Keratinocyte (primary cell): Measurements from ENCODE around the gene TMEM205. TPM values are rescaled to one million over a fixed set of nuclear protein-coding genes. Genes with fewer than 3 reads are reported as not detected.
"Not testable (repeated sequence)": the region's sequence is repeated elsewhere in the genome, so short reads cannot be mapped to it uniquely, and the experiment has no call there.

ENCODE experiments used
- DNase-seq: peaks from one replicate; pipeline ENCODE4 v3.0.0-alpha.2; 2011; ENCODE audit warnings: low read depth, missing footprints, low spot score
- FAIRE-seq: peaks from 2 replicates; lab custom pipeline; 2011; peaks lifted over from hg19 to GRCh38; lab: Jason Lieb, UNC
- H2AFZ ChIP-seq: 2 replicates; pipeline ENCODE4 v1.6.0; 2012; ENCODE audit warnings: low read length, control low read depth, inconsistent platforms; ENCODE audit not compliant: control insufficient read depth
- H3K27ac ChIP-seq: 2 replicates; pipeline ENCODE4 v1.5.1; 2011; ENCODE audit warnings: low read length; ENCODE audit not compliant: control insufficient read depth, insufficient read depth
- H3K27me3 ChIP-seq: 3 replicates; pipeline ENCODE4 v1.6.0; 2011; ENCODE audit warnings: low read length; ENCODE audit not compliant: control insufficient read depth, insufficient read depth; ENCODE audit errors: extremely low read depth
- H3K36me3 ChIP-seq, 2 experiments: 2 replicates in 1 of 2; 3 replicates in 1 of 2; pipeline ENCODE4 v1.5.1; 2011; ENCODE audit warnings: low read length in 2 of 2, mild to moderate bottlenecking in 1 of 2; ENCODE audit not compliant: control insufficient read depth in 2 of 2, insufficient read depth in 2 of 2; ENCODE audit errors: extremely low read depth in 1 of 2
- H3K4me1 ChIP-seq: 3 replicates; pipeline ENCODE4 v1.5.1; 2011; ENCODE audit warnings: low read length; ENCODE audit not compliant: control insufficient read depth, insufficient read depth; ENCODE audit errors: extremely low read depth
- H3K4me2 ChIP-seq: 3 replicates; pipeline ENCODE4 v1.6.0; 2011; ENCODE audit warnings: low read depth, low read length; ENCODE audit not compliant: control insufficient read depth, insufficient read depth; ENCODE audit errors: extremely low read depth
- H3K4me3 ChIP-seq, 3 experiments: fragments of 200-600 bp in 1 of 3; sonication (generic) in 1 of 3; 2 replicates in 2 of 3; 3 replicates in 1 of 3; pipeline ENCODE4 v1.5.1; 2011 to 2016; ENCODE audit warnings: low read length in 3 of 3, mild to moderate bottlenecking in 3 of 3, control low read depth in 2 of 3, inconsistent platforms in 1 of 3, low read depth in 1 of 3, mixed read lengths in 1 of 3, mixed run types in 1 of 3, moderate library complexity in 1 of 3; ENCODE audit not compliant: control insufficient read depth in 2 of 3, insufficient read depth in 2 of 3; ENCODE audit errors: extremely low read depth in 1 of 3
- H3K79me2 ChIP-seq: 2 replicates; pipeline ENCODE4 v1.6.0; 2012; ENCODE audit warnings: low read length; ENCODE audit not compliant: control insufficient read depth, insufficient read depth
- H3K9ac ChIP-seq: 3 replicates; pipeline ENCODE4 v1.6.0; 2011; ENCODE audit warnings: low read length; ENCODE audit not compliant: control insufficient read depth, insufficient read depth; ENCODE audit errors: extremely low read depth
- H3K9me1 ChIP-seq: 3 replicates; pipeline ENCODE4 v1.6.0; 2011; ENCODE audit warnings: low read length; ENCODE audit not compliant: control insufficient read depth, insufficient read depth; ENCODE audit errors: extremely low read depth
- H3K9me3 ChIP-seq: 2 replicates; pipeline ENCODE4 v1.5.1; 2012; ENCODE audit warnings: low read depth, low read length; ENCODE audit not compliant: control insufficient read depth
- H4K20me1 ChIP-seq: 3 replicates; pipeline ENCODE4 v1.6.0; 2011; ENCODE audit warnings: low read length; ENCODE audit not compliant: control insufficient read depth, insufficient read depth; ENCODE audit errors: extremely low read depth
- CTCF ChIP-seq, 3 experiments: IDR thresholded peaks in 1 of 3; conservative IDR thresholded peaks in 1 of 3; optimal IDR thresholded peaks in 1 of 3; 2 replicates in 2 of 3; 3 replicates in 1 of 3; pipeline versions ENCODE3 to v1.5.1; 2011; ENCODE audit warnings: low read length in 3 of 3, mild to moderate bottlenecking in 3 of 3, moderate library complexity in 2 of 3, control low read depth in 1 of 3, inconsistent platforms in 1 of 3; ENCODE audit not compliant: insufficient read depth in 2 of 3; ENCODE audit errors: extremely low read depth in 1 of 3
- EZH2 ChIP-seq: IDR thresholded peaks from one replicate; pipeline ENCODE4 v1.6.1; 2012; ENCODE audit warnings: inconsistent platforms, mild to moderate bottlenecking, low read length, moderate library complexity
- dilution Hi-C: fragments of 300-500 bp; cut with MboI; formaldehyde crosslinking; loops from one replicate; pipeline ENCODE4 v1.7.0; 2020; ENCODE audit warnings: low sequenced_read_pairs; ENCODE audit not compliant: extremely low pct_ligation_motif_present
- polyA plus RNA-seq, 5 experiments: library from polyadenylated mRNA; depleted of rRNA in 3 of 5; stranded (reverse) in 3 of 5; stranded (forward) in 1 of 5; unstranded in 1 of 5; fragments of >200 nt; gene quantifications; 1 replicate in 1 of 5; 2 replicates in 3 of 5; 3 replicates in 1 of 5; pipeline versions ENCODE4 v1.2.1 to v1.2.3, GENCODE V29; 2011 to 2012; ENCODE audit warnings: missing spikeins in 2 of 5, low read depth in 1 of 5, low replicate concordance in 1 of 5

Gene TMEM205
- polyA plus RNA-seq, 1 donor (not counting 4 experiments of a cell fraction or from before 2014, with no cell fraction given), result 65.5 TPM

DNA sequence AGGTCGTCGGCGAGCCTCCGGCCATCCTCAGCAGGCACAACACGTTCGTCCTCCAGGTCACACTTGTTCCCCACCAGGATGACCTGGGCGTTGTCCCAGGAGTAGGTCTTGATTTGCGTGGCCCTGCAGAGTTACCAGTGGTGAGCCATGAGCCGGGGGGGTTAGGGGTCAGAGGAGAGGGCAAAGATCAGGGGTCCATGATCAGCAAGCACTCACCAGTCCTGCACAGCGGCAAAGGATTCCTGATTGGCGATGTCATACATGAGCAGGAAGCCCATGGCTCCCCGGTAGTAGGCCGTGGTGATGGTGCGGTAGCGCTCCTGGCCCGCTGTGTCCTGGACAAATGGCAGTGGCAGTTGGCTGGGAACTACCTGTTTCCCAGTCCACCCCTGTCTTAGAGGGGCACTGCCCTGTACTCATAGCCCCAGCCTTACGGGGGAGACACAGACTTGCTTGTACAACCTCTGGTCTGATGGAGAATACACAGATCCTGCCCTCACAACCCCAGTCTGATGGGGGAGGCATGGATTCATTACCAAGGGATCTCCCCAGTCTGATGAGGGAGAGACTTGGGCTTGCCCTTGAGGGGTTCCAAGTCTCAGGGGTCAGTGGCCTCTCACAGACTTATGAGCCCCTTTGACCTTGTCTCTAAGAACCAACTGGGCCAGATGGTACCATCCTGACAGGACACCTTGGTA lies 10.5 kb downstream of the TMEM205 start:
- peaks cover 14% of the 10 kb centered on the region for H3K79me2 ChIP-seq
- TF ChIP-seq EZH2 (no peak), CTCF (optimal IDR thresholded peaks at IDR 0.05 in 1 of 3, IDR thresholded peaks at IDR 0.05 in 1 of 3, conservative IDR thresholded peaks at IDR 0.05 in 1 of 3; ENCODE audit: extremely low read depth in 1 of 3, insufficient read depth in 2 of 3, low read length in 3 of 3) (no peak)
- no peak overlapping the region for H2AFZ ChIP-seq
- no peaks in the 10 kb centered on the region for H3K27me3 ChIP-seq
- no peak overlapping the region for H3K4me2 ChIP-seq
- dilution Hi-C loops, result no loop called here
- H3K4me3 ChIP-seq, result no peak overlapping the region
- no peaks in the 10 kb centered on the region for H3K9me3 ChIP-seq
- H3K9me1 ChIP-seq, result peaks cover 3% of the 10 kb centered on the region
- DNase-seq (no peak), FAIRE-seq (no peak)
- H3K36me3 ChIP-seq, result peaks cover 24 to 26% of the 10 kb centered on the region in 2 experiments
- H3K27ac ChIP-seq, result no peak overlapping the region
- peaks cover 9% of the 10 kb centered on the region for H3K4me1 ChIP-seq
- H3K9ac ChIP-seq, result no peak overlapping the region
- H4K20me1 ChIP-seq, result no peaks in the 10 kb centered on the region

- Histone ChIP-seq H3K79me2 (peaks cover 11% of the 10 kb centered on the region), H3K36me3 (peaks cover 24 to 26% of the 10 kb centered on the region in 2 experiments)
- H3K4me3 ChIP-seq, H3K9me3 ChIP-seq, FAIRE-seq, H3K9me1 ChIP-seq, H3K27me3 ChIP-seq, H3K9ac ChIP-seq, H3K4me2 ChIP-seq, H3K27ac ChIP-seq, DNase-seq, H3K4me1 ChIP-seq, H2AFZ ChIP-seq, dilution Hi-C loops, H4K20me1 ChIP-seq: not testable (repeated sequence)
Observed at GRCh38 chr19:11333838-11334237, 12.2 kb downstream of the TMEM205 start.

DNA sequence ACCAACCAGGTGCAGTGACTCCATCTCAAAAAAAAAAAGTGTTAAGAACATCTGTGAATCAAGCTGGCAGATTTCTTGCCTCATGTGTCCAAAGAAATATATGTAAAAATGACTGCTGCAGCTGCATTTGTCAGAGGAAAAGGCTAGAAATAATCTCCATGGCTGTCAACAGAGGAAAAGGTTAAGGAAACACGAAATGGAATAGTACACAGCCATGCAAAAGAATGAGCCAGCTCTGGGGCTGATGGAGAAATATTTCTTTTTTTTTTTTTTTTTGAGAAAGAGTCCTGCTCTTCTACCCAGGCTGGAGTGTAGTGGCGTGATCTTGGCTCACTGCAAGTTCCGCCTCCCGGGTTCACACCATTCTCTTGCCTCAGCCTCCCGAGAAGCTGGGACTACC lies 13.2 kb downstream of the TMEM205 start:
- no peak for FAIRE-seq
- H3K4me1 ChIP-seq, result no peaks in the 10 kb centered on the region
- H3K9me3 ChIP-seq, result no peaks in the 10 kb centered on the region
- no peak overlapping the region for H3K4me3 ChIP-seq
- H3K9ac ChIP-seq, result no peak overlapping the region
- H3K9me1 ChIP-seq, result peaks cover 3% of the 10 kb centered on the region
- TF ChIP-seq CTCF (optimal IDR thresholded peaks at IDR 0.05 in 1 of 3, IDR thresholded peaks at IDR 0.05 in 1 of 3, conservative IDR thresholded peaks at IDR 0.05 in 1 of 3; ENCODE audit: extremely low read depth in 1 of 3, insufficient read depth in 2 of 3, low read length in 3 of 3), result no peak
- no peak for TF ChIP-seq EZH2
- H3K27ac ChIP-seq, result no peak overlapping the region
- no peaks in the 10 kb centered on the region for H4K20me1 ChIP-seq
- H3K27me3 ChIP-seq, result no peaks in the 10 kb centered on the region
- peaks cover 3% of the 10 kb centered on the region for H3K79me2 ChIP-seq
- peaks cover 24 to 26% of the 10 kb centered on the region in 2 experiments for H3K36me3 ChIP-seq
- dilution Hi-C loops, result no loop called here
- no peak for DNase-seq
- H3K4me2 ChIP-seq, result no peak overlapping the region
- no peak overlapping the region for H2AFZ ChIP-seq
